ENCODE measurements around the gene GLI3. TPM values are rescaled to one million over a fixed set of nuclear protein-coding genes. Genes with fewer than 3 reads are reported as not detected.

The GLI3 gene
- polyA plus RNA-seq, 2 of the 4 experiments (the other 2 are of a cell fraction), result 0.09 TPM; not detected in 1

DNA sequence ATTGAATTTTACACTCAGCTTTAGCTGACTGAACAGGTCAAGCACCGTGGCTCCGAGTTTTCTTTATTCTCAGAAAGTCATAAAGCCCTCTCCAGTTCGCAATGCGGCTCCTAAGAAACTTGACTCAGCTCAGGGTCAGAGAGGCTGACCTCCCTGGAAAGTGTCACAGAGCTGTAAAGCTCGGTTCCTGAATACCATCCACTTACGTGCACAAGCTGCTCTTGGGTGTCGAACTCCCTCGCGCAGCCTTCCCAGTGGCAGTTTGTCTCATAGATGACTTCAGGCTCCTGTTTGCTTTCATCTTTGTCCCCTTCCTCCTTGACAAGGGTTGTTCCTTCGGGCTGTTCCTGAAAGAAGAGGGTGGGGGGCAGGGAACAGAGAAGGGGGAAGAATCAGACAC lies 213.7 kb downstream of the GLI3 start:
- ATAC-seq (no peak), DNase-seq (ENCODE audit: low read depth in 1 of 2, low spot score in 1 of 2) (no peak), FAIRE-seq (no peak)
- TF ChIP-seq JUNB (IDR thresholded peaks at IDR 0.05) (no peak), EP300 (IDR thresholded peaks at IDR 0.05) (no peak), NPAS2 (CRISPR knock-in tag; IDR thresholded peaks at IDR 0.05; ENCODE audit: borderline replicate concordance) (no peak), KDM5A (IDR thresholded peaks at IDR 0.05) (no peak), NR3C1 (IDR thresholded peaks at IDR 0.05) (no peak), FOXS1 (CRISPR knock-in tag; IDR thresholded peaks at IDR 0.05) (no peak), CEBPB (IDR thresholded peaks at IDR 0.05) (no peak), ZNF302 (CRISPR knock-in tag; IDR thresholded peaks at IDR 0.05) (no peak), PHF8 (IDR thresholded peaks at IDR 0.05; ENCODE audit: borderline replicate concordance, low read depth) (no peak), RFX5 (IDR thresholded peaks at IDR 0.05) (no peak), ZC3H11A (IDR thresholded peaks at IDR 0.05) (no peak), ESRRA (IDR thresholded peaks at IDR 0.05; ENCODE audit: borderline replicate concordance, low read length) (no peak), BHLHE40 (IDR thresholded peaks at IDR 0.05; ENCODE audit: low read depth, low read length) (no peak), CBX8 (IDR thresholded peaks at IDR 0.05) (no peak), FOSL2 (IDR thresholded peaks at IDR 0.05) (no peak), FOSL2 (CRISPR knock-in tag; IDR thresholded peaks at IDR 0.05) (no peak)
- TF ChIP-seq, protein P1, sequence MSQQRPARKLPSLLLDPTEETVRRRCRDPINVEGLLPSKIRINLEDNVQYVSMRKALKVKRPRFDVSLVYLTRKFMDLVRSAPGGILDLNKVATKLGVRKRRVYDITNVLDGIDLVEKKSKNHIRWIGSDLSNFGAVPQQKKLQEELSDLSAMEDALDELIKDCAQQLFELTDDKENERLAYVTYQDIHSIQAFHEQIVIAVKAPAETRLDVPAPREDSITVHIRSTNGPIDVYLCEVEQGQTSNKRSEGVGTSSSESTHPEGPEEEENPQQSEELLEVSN (IDR thresholded peaks at IDR 0.05; ENCODE audit: borderline replicate concordance, low read depth), result no peak
- TF ChIP-seq, protein P2, sequence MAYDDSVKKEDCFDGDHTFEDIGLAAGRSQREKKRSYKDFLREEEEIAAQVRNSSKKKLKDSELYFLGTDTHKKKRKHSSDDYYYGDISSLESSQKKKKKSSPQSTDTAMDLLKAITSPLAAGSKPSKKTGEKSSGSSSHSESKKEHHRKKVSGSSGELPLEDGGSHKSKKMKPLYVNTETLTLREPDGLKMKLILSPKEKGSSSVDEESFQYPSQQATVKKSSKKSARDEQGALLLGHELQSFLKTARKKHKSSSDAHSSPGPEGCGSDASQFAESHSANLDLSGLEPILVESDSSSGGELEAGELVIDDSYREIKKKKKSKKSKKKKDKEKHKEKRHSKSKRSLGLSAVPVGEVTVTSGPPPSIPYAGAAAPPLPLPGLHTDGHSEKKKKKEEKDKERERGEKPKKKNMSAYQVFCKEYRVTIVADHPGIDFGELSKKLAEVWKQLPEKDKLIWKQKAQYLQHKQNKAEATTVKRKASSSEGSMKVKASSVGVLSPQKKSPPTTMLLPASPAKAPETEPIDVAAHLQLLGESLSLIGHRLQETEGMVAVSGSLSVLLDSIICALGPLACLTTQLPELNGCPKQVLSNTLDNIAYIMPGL (CRISPR knock-in tag; IDR thresholded peaks at IDR 0.05; ENCODE audit: borderline replicate concordance), result no peak
- TF ChIP-seq, protein P3, sequence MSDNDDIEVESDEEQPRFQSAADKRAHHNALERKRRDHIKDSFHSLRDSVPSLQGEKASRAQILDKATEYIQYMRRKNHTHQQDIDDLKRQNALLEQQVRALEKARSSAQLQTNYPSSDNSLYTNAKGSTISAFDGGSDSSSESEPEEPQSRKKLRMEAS (IDR thresholded peaks at IDR 0.05), result no peak
- TF ChIP-seq, protein P4, sequence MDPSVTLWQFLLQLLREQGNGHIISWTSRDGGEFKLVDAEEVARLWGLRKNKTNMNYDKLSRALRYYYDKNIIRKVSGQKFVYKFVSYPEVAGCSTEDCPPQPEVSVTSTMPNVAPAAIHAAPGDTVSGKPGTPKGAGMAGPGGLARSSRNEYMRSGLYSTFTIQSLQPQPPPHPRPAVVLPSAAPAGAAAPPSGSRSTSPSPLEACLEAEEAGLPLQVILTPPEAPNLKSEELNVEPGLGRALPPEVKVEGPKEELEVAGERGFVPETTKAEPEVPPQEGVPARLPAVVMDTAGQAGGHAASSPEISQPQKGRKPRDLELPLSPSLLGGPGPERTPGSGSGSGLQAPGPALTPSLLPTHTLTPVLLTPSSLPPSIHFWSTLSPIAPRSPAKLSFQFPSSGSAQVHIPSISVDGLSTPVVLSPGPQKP (IDR thresholded peaks at IDR 0.05; ENCODE audit: low read depth, low read length), result no peak
- TF ChIP-seq, protein P5, sequence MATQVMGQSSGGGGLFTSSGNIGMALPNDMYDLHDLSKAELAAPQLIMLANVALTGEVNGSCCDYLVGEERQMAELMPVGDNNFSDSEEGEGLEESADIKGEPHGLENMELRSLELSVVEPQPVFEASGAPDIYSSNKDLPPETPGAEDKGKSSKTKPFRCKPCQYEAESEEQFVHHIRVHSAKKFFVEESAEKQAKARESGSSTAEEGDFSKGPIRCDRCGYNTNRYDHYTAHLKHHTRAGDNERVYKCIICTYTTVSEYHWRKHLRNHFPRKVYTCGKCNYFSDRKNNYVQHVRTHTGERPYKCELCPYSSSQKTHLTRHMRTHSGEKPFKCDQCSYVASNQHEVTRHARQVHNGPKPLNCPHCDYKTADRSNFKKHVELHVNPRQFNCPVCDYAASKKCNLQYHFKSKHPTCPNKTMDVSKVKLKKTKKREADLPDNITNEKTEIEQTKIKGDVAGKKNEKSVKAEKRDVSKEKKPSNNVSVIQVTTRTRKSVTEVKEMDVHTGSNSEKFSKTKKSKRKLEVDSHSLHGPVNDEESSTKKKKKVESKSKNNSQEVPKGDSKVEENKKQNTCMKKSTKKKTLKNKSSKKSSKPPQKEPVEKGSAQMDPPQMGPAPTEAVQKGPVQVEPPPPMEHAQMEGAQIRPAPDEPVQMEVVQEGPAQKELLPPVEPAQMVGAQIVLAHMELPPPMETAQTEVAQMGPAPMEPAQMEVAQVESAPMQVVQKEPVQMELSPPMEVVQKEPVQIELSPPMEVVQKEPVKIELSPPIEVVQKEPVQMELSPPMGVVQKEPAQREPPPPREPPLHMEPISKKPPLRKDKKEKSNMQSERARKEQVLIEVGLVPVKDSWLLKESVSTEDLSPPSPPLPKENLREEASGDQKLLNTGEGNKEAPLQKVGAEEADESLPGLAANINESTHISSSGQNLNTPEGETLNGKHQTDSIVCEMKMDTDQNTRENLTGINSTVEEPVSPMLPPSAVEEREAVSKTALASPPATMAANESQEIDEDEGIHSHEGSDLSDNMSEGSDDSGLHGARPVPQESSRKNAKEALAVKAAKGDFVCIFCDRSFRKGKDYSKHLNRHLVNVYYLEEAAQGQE (IDR thresholded peaks at IDR 0.05), result no peak
- POLR2A ChIA-PET, result no interaction called here
- Histone ChIP-seq H3K4me2 (no peak overlapping the region), H3K27ac (no peak overlapping the region), H3K4me3 (no peak overlapping the region), H3K4me1 (no peaks in the 10 kb centered on the region), H3K9me3 (no peaks in the 10 kb centered on the region)
- 39% methylated on average over 10 of the region's 10 CpGs for WGBS (ENCODE audit: missing lambda C conversion rate)
- CTCF ChIA-PET, result interaction anchor here (0.8 kb wide), 1 partner anchor 83 kb away, joined by 3 read pairs; no protein-coding TSS in a partner anchor

DNA sequence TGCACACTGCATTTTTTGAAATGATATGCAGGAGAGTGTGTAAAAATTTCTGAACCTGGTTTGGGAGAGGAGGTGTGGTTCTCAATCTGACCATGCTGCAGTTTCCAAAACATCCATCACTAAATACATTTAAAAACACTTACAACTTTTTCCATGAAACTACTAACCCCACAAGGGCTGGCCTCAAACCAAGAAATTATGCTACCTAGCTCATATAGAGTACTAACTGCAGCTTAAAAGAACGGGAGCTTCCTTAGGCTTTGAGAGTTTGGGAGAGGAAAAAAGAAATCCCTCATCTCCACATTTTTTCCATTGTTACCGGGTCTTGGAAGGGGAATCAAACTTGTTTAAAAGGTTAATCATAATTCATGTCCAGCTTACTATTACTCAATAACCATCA lies 214.2 kb downstream of the GLI3 start:
- CTCF ChIA-PET, result no interaction called here
- no peak for DNase-seq (ENCODE audit: low read depth in 1 of 2, low spot score in 1 of 2)
- H3K27ac ChIP-seq, result no peak overlapping the region
- H3K4me3 ChIP-seq, result no peak overlapping the region
- TF ChIP-seq RARB (CRISPR knock-in tag; IDR thresholded peaks at IDR 0.05) (no peak), ZNF302 (CRISPR knock-in tag; IDR thresholded peaks at IDR 0.05) (no peak)
- H3K4me2 ChIP-seq, result no peak overlapping the region
- no peaks in the 10 kb centered on the region for H3K9me3 ChIP-seq
- FAIRE-seq, result no peak
- ATAC-seq, result no peak
- POLR2A ChIA-PET, result no interaction called here
- 31% methylated on average over 2 of the region's 2 CpGs for WGBS (ENCODE audit: missing lambda C conversion rate)
- H3K4me1 ChIP-seq, result no peaks in the 10 kb centered on the region
